Activated T-cell treated with anti-CD3 and anti-CD28 coated beads for 48 hours (primary cell): ENCODE measurements around the gene BTBD7.

ENCODE experiments used
- DNase-seq: peaks from one replicate; pipeline ENCODE4 v3.0.0-alpha.2; 2020; ENCODE audit warnings: low read depth

The BTBD7 gene

GRCh38 chr14:93329965-93330608, 2.7 kb downstream of the BTBD7 start:
- no peak for DNase-seq

- DNase-seq, result no peak
Measured at GRCh38 chr14:93328546-93328945, 4.3 kb downstream of the BTBD7 start.

GRCh38 chr14:93326196-93326595, 6.6 kb downstream of the BTBD7 start:
- DNase-seq, result no peak

- DNase-seq, result no peak
Measured at GRCh38 chr14:93323600-93324174, 9.1 kb downstream of the BTBD7 start.

- DNase-seq, result no peak
Measured at GRCh38 chr14:93322929-93323599, 9.8 kb downstream of the BTBD7 start.

GRCh38 chr14:93320489-93320888, 12.3 kb downstream of the BTBD7 start:
- DNase-seq, result no peak

GRCh38 chr14:93319958-93320357, 12.9 kb downstream of the BTBD7 start:
- no peak for DNase-seq

- DNase-seq, result no peak
Measured at GRCh38 chr14:93319494-93319893, 13.3 kb downstream of the BTBD7 start.

GRCh38 chr14:93318927-93319326, 13.9 kb downstream of the BTBD7 start:
- no peak for DNase-seq

- no peak for DNase-seq
Measured at GRCh38 chr14:93317875-93318807, 14.7 kb downstream of the BTBD7 start.

GRCh38 chr14:93317210-93317874, 15.5 kb downstream of the BTBD7 start:
- DNase-seq, result no peak

- no peak for DNase-seq
Measured at GRCh38 chr14:93316716-93317115, 16.1 kb downstream of the BTBD7 start.

GRCh38 chr14:93315575-93315974, 17.3 kb downstream of the BTBD7 start:
- DNase-seq, result no peak

GRCh38 chr14:93311082-93311481, 21.8 kb downstream of the BTBD7 start:
- DNase-seq, result no peak

GRCh38 chr14:93309427-93309966, 23.3 kb downstream of the BTBD7 start:
- DNase-seq, result no peak

GRCh38 chr14:93308686-93309345, 24.0 kb downstream of the BTBD7 start:
- no peak for DNase-seq

- DNase-seq, result no peak
Measured at GRCh38 chr14:93306812-93307211, 26.0 kb downstream of the BTBD7 start.

- no peak for DNase-seq
Measured at GRCh38 chr14:93305725-93306418, 27.0 kb downstream of the BTBD7 start.

- DNase-seq, result no peak
Measured at GRCh38 chr14:93304771-93305170, 28.1 kb downstream of the BTBD7 start.

- no peak for DNase-seq
Measured at GRCh38 chr14:93303659-93304058, 29.2 kb downstream of the BTBD7 start.
